Gastrocnemius medialis (tissue), 4 donors: Measurements from ENCODE around the gene GPR142.

ENCODE experiments used
- CTCF ChIP-seq, 5 experiments: fragments of 450-650 bp in 3 of 5; fragments of 200-600 bp in 2 of 5; sonication (generic) in 2 of 5; IDR thresholded peaks in 4 of 5; conservative IDR thresholded peaks in 1 of 5; 1 replicate in 4 of 5; 2 replicates in 1 of 5; pipeline ENCODE4 v1.5.1; 2016 to 2019; ENCODE audit warnings: antibody characterized with exemption in 5 of 5, mild to moderate bottlenecking in 3 of 5, moderate library complexity in 3 of 5
- POLR2A ChIP-seq, 2 donors: fragments of 450-650 bp; IDR thresholded peaks; one replicate each; pipeline ENCODE4 v1.6.1; 2017; ENCODE audit warnings: antibody characterized with exemption in 2 of 2, mild to moderate bottlenecking in 2 of 2, moderate library complexity in 2 of 2

GRCh38 chr17:74412581-74412980 is 45.3 kb downstream of the GPR142 start:
- TF ChIP-seq CTCF (IDR thresholded peaks at IDR 0.05 in 4 of 5, conservative IDR thresholded peaks at IDR 0.05 in 1 of 5) (no peak), POLR2A (IDR thresholded peaks at IDR 0.05) (no peak)
